SU-DHL-6 (cell line): ENCODE results near the gene MGMT.

Experiments
- H2AFZ ChIP-seq: fragments of 200-600 bp; sonication (generic); 2 replicates; pipeline ENCODE4 v1.6.1; 2014; ENCODE audit warnings: low read depth, mild to moderate bottlenecking, moderate library complexity, mixed read lengths, antibody characterized with exemption, low read length; ENCODE audit not compliant: severe bottlenecking
- H3F3A ChIP-seq: fragments of 200-600 bp; shearing (Covaris generic); 2 replicates; pipeline ENCODE4 v1.6.0; 2016; ENCODE audit warnings: antibody characterized with exemption, mild to moderate bottlenecking; ENCODE audit not compliant: insufficient read depth
- H3K27ac ChIP-seq: fragments of 200-600 bp; sonication (generic); 2 replicates; pipeline ENCODE4 v1.5.1; 2016; ENCODE audit warnings: low read depth, mild to moderate bottlenecking, low read length, moderate library complexity, mixed read lengths
- H3K27me3 ChIP-seq: fragments of 200-600 bp; sonication (generic), shearing (Covaris generic); 2 replicates; pipeline ENCODE4 v1.6.0; 2014; ENCODE audit warnings: mild to moderate bottlenecking, low read length
- H3K36me3 ChIP-seq: fragments of 200-600 bp; sonication (generic); 2 replicates; pipeline ENCODE4 v1.6.1; 2014; ENCODE audit warnings: mild to moderate bottlenecking, low read length, mixed read lengths
- H3K4me2 ChIP-seq: fragments of 300-600, 200-600 bp; shearing (Covaris generic), sonication (generic); 2 replicates; pipeline ENCODE4 v1.6.0; 2014; ENCODE audit warnings: low read length, low read depth, mild to moderate bottlenecking; ENCODE audit not compliant: poor library complexity, severe bottlenecking
- H3K4me3 ChIP-seq: fragments of 200-600 bp; sonication (generic); 2 replicates; pipeline ENCODE4 v1.5.1; 2014; ENCODE audit warnings: antibody characterized with exemption, low read length, mild to moderate bottlenecking, mixed read lengths; ENCODE audit not compliant: insufficient read depth, poor library complexity, severe bottlenecking
- H3K79me2 ChIP-seq: fragments of 200-600 bp; sonication (generic); 2 replicates; pipeline ENCODE4 v1.6.1; 2014; ENCODE audit warnings: mild to moderate bottlenecking, low read length, moderate library complexity; ENCODE audit not compliant: insufficient read depth
- H3K9ac ChIP-seq: fragments of 200-600 bp; sonication (generic); 2 replicates; pipeline ENCODE4 v1.7.0; 2014; ENCODE audit warnings: mild to moderate bottlenecking, low read length
- H3K9me2 ChIP-seq: fragments of 200-600 bp; sonication (generic); replicated peaks from 2 replicates; pipeline ENCODE4 v1.6.1; 2014; ENCODE audit warnings: low read length; ENCODE audit not compliant: insufficient read depth
- H3K9me3 ChIP-seq: fragments of 200-600 bp; sonication (generic); 2 replicates; pipeline ENCODE4 v1.6.1; 2014; ENCODE audit warnings: low read length, mixed read lengths; ENCODE audit not compliant: insufficient read depth
- H4K20me1 ChIP-seq: fragments of 200-600 bp; sonication (generic); 2 replicates; pipeline ENCODE4 v1.6.1; 2014; ENCODE audit warnings: low read depth, mild to moderate bottlenecking, antibody characterized with exemption, low read length, moderate library complexity, mixed read lengths
- CTCF ChIP-seq: fragments of 200-600 bp; sonication (generic); IDR thresholded peaks from one replicate; pipeline ENCODE4 v1.5.1; 2017; ENCODE audit warnings: antibody characterized with exemption, mild to moderate bottlenecking, low read length, moderate library complexity; ENCODE audit not compliant: insufficient read depth, poor library complexity, severe bottlenecking
- EZH2phosphoT487 ChIP-seq: fragments of 200-600 bp; sonication (generic), shearing (Covaris generic); conservative IDR thresholded peaks from 2 replicates; pipeline ENCODE4 v1.6.1; 2018; ENCODE audit warnings: mild to moderate bottlenecking, antibody characterized with exemption, low read length, moderate library complexity, mixed read lengths

The MGMT gene

GRCh38 chr10:129547608-129548007 is 80.6 kb downstream of the MGMT start:
- H3K4me2 ChIP-seq, result no peak overlapping the region
- H4K20me1 ChIP-seq, result no peaks in the 10 kb centered on the region
- no peaks in the 10 kb centered on the region for H3K27me3 ChIP-seq
- H3F3A ChIP-seq, result no peaks in the 10 kb centered on the region
- TF ChIP-seq EZH2phosphoT487 (no peak), CTCF (no peak)
- no peaks in the 10 kb centered on the region for H3K36me3 ChIP-seq
- no peak overlapping the region for H2AFZ ChIP-seq
- H3K79me2 ChIP-seq, result no peaks in the 10 kb centered on the region
- no peak overlapping the region for H3K4me3 ChIP-seq
- no peaks in the 10 kb centered on the region for H3K9me2 ChIP-seq
- no peak overlapping the region for H3K9ac ChIP-seq
- no peak overlapping the region for H3K27ac ChIP-seq
- H3K9me3 ChIP-seq, result no peaks in the 10 kb centered on the region

GRCh38 chr10:129548600-129548999 is 81.6 kb downstream of the MGMT start:
- TF ChIP-seq CTCF, result no peak
- TF ChIP-seq EZH2phosphoT487, result no peak
- H3K27ac ChIP-seq, result no peak overlapping the region

GRCh38 chr10:129550076-129550475 is 83.0 kb downstream of the MGMT start:
- H3K4me3 ChIP-seq, result no peak overlapping the region
- H4K20me1 ChIP-seq, result no peaks in the 10 kb centered on the region
- TF ChIP-seq CTCF, result no peak
- no peaks in the 10 kb centered on the region for H3F3A ChIP-seq
- H3K9me3 ChIP-seq, result no peaks in the 10 kb centered on the region
- H3K36me3 ChIP-seq, result no peaks in the 10 kb centered on the region
- H3K4me2 ChIP-seq, result no peak overlapping the region
- H3K9ac ChIP-seq, result no peak overlapping the region
- H3K27me3 ChIP-seq, result no peaks in the 10 kb centered on the region
- no peaks in the 10 kb centered on the region for H3K79me2 ChIP-seq
- no peaks in the 10 kb centered on the region for H3K9me2 ChIP-seq
- H3K27ac ChIP-seq, result no peak overlapping the region
- H2AFZ ChIP-seq, result no peak overlapping the region

More at GRCh38 chr10:129548600-129548999, 81.6 kb downstream of the MGMT start:
- Histone ChIP-seq H3K79me2 (no peaks in the 10 kb centered on the region), H3K4me2 (no peak overlapping the region), H3K27me3 (no peaks in the 10 kb centered on the region), H2AFZ (no peak overlapping the region), H3K9me3 (no peaks in the 10 kb centered on the region), H4K20me1 (no peaks in the 10 kb centered on the region), H3K9ac (no peak overlapping the region), H3F3A (no peaks in the 10 kb centered on the region), H3K36me3 (no peaks in the 10 kb centered on the region), H3K4me3 (no peak overlapping the region), H3K9me2 (no peaks in the 10 kb centered on the region)

GRCh38 chr10:129550658-129551057 is 83.6 kb downstream of the MGMT start:
- no peak overlapping the region for H3K4me3 ChIP-seq
- no peak overlapping the region for H3K9ac ChIP-seq
- no peak overlapping the region for H2AFZ ChIP-seq
- H3K36me3 ChIP-seq, result no peaks in the 10 kb centered on the region
- no peaks in the 10 kb centered on the region for H3K9me2 ChIP-seq
- no peaks in the 10 kb centered on the region for H3K79me2 ChIP-seq
- H3K27me3 ChIP-seq, result no peaks in the 10 kb centered on the region
- no peaks in the 10 kb centered on the region for H4K20me1 ChIP-seq
- no peak for TF ChIP-seq EZH2phosphoT487
- H3F3A ChIP-seq, result no peaks in the 10 kb centered on the region
- no peaks in the 10 kb centered on the region for H3K9me3 ChIP-seq
- no peak overlapping the region for H3K4me2 ChIP-seq
- H3K27ac ChIP-seq, result no peak overlapping the region
